Measurements from ENCODE around the gene TAMALIN.

GRCh38 chr12:51959211-51959610, 47.5 kb upstream of the TAMALIN start:
- TF ChIP-seq, protein P1, sequence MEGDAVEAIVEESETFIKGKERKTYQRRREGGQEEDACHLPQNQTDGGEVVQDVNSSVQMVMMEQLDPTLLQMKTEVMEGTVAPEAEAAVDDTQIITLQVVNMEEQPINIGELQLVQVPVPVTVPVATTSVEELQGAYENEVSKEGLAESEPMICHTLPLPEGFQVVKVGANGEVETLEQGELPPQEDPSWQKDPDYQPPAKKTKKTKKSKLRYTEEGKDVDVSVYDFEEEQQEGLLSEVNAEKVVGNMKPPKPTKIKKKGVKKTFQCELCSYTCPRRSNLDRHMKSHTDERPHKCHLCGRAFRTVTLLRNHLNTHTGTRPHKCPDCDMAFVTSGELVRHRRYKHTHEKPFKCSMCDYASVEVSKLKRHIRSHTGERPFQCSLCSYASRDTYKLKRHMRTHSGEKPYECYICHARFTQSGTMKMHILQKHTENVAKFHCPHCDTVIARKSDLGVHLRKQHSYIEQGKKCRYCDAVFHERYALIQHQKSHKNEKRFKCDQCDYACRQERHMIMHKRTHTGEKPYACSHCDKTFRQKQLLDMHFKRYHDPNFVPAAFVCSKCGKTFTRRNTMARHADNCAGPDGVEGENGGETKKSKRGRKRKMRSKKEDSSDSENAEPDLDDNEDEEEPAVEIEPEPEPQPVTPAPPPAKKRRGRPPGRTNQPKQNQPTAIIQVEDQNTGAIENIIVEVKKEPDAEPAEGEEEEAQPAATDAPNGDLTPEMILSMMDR (IDR thresholded peaks at IDR 0.05; ENCODE audit: low read depth, low read length): no peak
- TF ChIP-seq MYC (IDR thresholded peaks at IDR 0.05; ENCODE audit: low read depth, low read length) (no peak), POLR2A (IDR thresholded peaks at IDR 0.05; ENCODE audit: extremely low read depth, insufficient read length) (no peak)

Data from NB4 (cell line).